IMR-90 (cell line): Measurements from ENCODE around the gene SLC12A8. TPM values are rescaled to one million over a fixed set of nuclear protein-coding genes. Genes with fewer than 3 reads are reported as not detected.
A peak's percentile ranks its signal among the peaks of the same experiment; 100 is the strongest.

ENCODE experiments used
- ATAC-seq: fragments of 200-7000 bp; cut with Tn5 transposase; 2 replicates; pipeline ENCODE4 v1.9.1; 2020; ENCODE audit warnings: low read depth, mild to moderate bottlenecking, moderate library complexity
- BruUV-seq: library from RNA; stranded (reverse); fragments of 400-500 nt; replicated peaks from 2 replicates; lab custom pipeline; 2021; lab: Mats Ljungman, UMichigan
- CTCF ChIA-PET: fragments of 300-600 bp; formaldehyde crosslinking; extraction: SDS; loops from one replicate; lab custom pipeline; 2021; ENCODE audit warnings: antibody characterized with exemption; lab: Yijun Ruan, JAX
- POLR2A ChIA-PET: fragments of 300-600 bp; sonication (Branson Sonifier 250); formaldehyde crosslinking; loops from one replicate; lab custom pipeline; 2022; ENCODE audit warnings: antibody characterized with exemption; ENCODE audit not compliant: unreplicated experiment; lab: Charles Lee
- DNase-seq: peaks from one replicate; pipeline ENCODE4 v3.0.0; 2013
- H2AFZ ChIP-seq: replicated peaks from 2 replicates; pipeline ENCODE3; 2013; ENCODE audit warnings: low read length, mild to moderate bottlenecking; ENCODE audit not compliant: poor library complexity
- H2AK5ac ChIP-seq: 2 replicates; pipeline ENCODE4 v1.6.1; 2013; ENCODE audit warnings: low read depth, low read length, inconsistent platforms
- H2AK9ac ChIP-seq: replicated peaks from 2 replicates; pipeline ENCODE3; 2013; ENCODE audit warnings: mild to moderate bottlenecking, low read depth, low read length, moderate library complexity; ENCODE audit not compliant: poor library complexity
- H2BK120ac ChIP-seq: 2 replicates; pipeline ENCODE4 v1.6.1; 2013; ENCODE audit warnings: low read depth, low read length, inconsistent platforms
- H2BK15ac ChIP-seq: 3 replicates; pipeline ENCODE4 v1.6.1; 2013; ENCODE audit warnings: low read depth, low read length, inconsistent platforms
- H2BK20ac ChIP-seq: 2 replicates; pipeline ENCODE4 v1.6.1; 2013; ENCODE audit warnings: low read depth, mild to moderate bottlenecking, inconsistent platforms, low read length, moderate library complexity
- H2BK5ac ChIP-seq: 2 replicates; pipeline ENCODE4 v1.6.1; 2013; ENCODE audit warnings: mild to moderate bottlenecking, low read depth, low read length, inconsistent platforms; ENCODE audit not compliant: poor library complexity, severe bottlenecking
- H3K14ac ChIP-seq: replicated peaks from 2 replicates; pipeline ENCODE4 v1.6.1; 2013; ENCODE audit warnings: low read depth, low read length, inconsistent platforms
- H3K18ac ChIP-seq: 2 replicates; pipeline ENCODE4 v1.6.1; 2013; ENCODE audit warnings: low read depth, low read length, control low read depth
- H3K23ac ChIP-seq: 2 replicates; pipeline ENCODE4 v1.6.1; 2013; ENCODE audit warnings: low read depth, low read length, inconsistent platforms
- H3K27ac ChIP-seq: 2 replicates; pipeline ENCODE4 v1.5.1; 2013; ENCODE audit warnings: mild to moderate bottlenecking, control low read depth, low read length; ENCODE audit not compliant: insufficient read depth
- H3K27me3 ChIP-seq: 2 replicates; pipeline ENCODE4 v1.6.1; 2013; ENCODE audit warnings: low read length; ENCODE audit not compliant: control insufficient read depth, insufficient read depth
- H3K36me3 ChIP-seq: 2 replicates; pipeline ENCODE4 v1.6.1; 2013; ENCODE audit warnings: low read length, mixed read lengths; ENCODE audit not compliant: control insufficient read depth, insufficient read depth
- H3K4ac ChIP-seq: 2 replicates; pipeline ENCODE4 v1.6.1; 2013; ENCODE audit warnings: low read depth, low read length, inconsistent platforms
- H3K4me1 ChIP-seq: 2 replicates; pipeline ENCODE4 v1.6.1; 2013; ENCODE audit warnings: low read length, mixed read lengths; ENCODE audit not compliant: control insufficient read depth, insufficient read depth
- H3K4me2 ChIP-seq: 2 replicates; pipeline ENCODE4 v1.6.1; 2013; ENCODE audit warnings: low read depth, mild to moderate bottlenecking, control low read depth, low read length, moderate library complexity
- H3K4me3 ChIP-seq: 2 replicates; pipeline ENCODE4 v1.5.1; 2013; ENCODE audit warnings: low read depth, mild to moderate bottlenecking, control low read depth, low read length, moderate library complexity; ENCODE audit not compliant: insufficient read depth
- H3K56ac ChIP-seq: 2 replicates; pipeline ENCODE4 v1.6.1; 2013; ENCODE audit warnings: low read length, inconsistent platforms; ENCODE audit not compliant: insufficient read depth; ENCODE audit errors: extremely low read depth
- H3K79me1 ChIP-seq, 2 experiments: 2 replicates each; pipeline ENCODE4 v1.6.1; 2013; ENCODE audit warnings: low read length in 2 of 2, inconsistent platforms in 1 of 2, low read depth in 1 of 2
- H3K9ac ChIP-seq: 2 replicates; pipeline ENCODE4 v1.6.1; 2013; ENCODE audit warnings: low read depth, low read length, control low read depth
- H3K9me1 ChIP-seq: 2 replicates; pipeline ENCODE4 v1.6.1; 2013; ENCODE audit warnings: low read length, inconsistent platforms; ENCODE audit not compliant: insufficient read depth
- H3K9me3 ChIP-seq: 2 replicates; pipeline ENCODE4 v1.6.1; 2013; ENCODE audit warnings: low read length; ENCODE audit not compliant: control insufficient read depth, insufficient read depth
- H4K20me1 ChIP-seq: 2 replicates; pipeline ENCODE4 v1.6.1; 2013; ENCODE audit warnings: low read length, inconsistent platforms; ENCODE audit not compliant: insufficient read depth
- H4K5ac ChIP-seq: 2 replicates; pipeline ENCODE4 v1.6.1; 2013; ENCODE audit warnings: mild to moderate bottlenecking, low read depth, low read length, control low read depth
- H4K8ac ChIP-seq, 2 experiments: 2 replicates each; pipeline ENCODE4 v1.6.1; 2013; ENCODE audit warnings: low read depth in 2 of 2, low read length in 2 of 2, control low read depth in 1 of 2, inconsistent platforms in 1 of 2
- H4K91ac ChIP-seq: 2 replicates; pipeline ENCODE4 v1.6.1; 2013; ENCODE audit warnings: low read depth, low read length, inconsistent platforms; ENCODE audit not compliant: insufficient read depth
- MAFK ChIP-seq: IDR thresholded peaks from 2 replicates; pipeline ENCODE4 v1.6.1; 2012; ENCODE audit warnings: low read depth, low read length, improper control_type of control experiment
- NFE2L2 ChIP-seq: fragments of 150-350 bp; IDR thresholded peaks from 2 replicates; pipeline ENCODE4 v1.6.1; 2016; ENCODE audit warnings: low read depth, mild to moderate bottlenecking, low read length
- POLR2A ChIP-seq: IDR thresholded peaks from 2 replicates; pipeline ENCODE4 v1.6.1; 2012; ENCODE audit warnings: mild to moderate bottlenecking, low read depth, low read length
- WGBS, 2 experiments: methylation state at CpG; one replicate each; pipeline versions ENCODE4 v1.1.5 to v1.1.7; 2013; ENCODE audit warnings: missing lambda C conversion rate in 2 of 2; ENCODE audit not compliant: insufficient read length in 1 of 2; ENCODE audit errors: extremely low coverage in 2 of 2; 5-methylcytosine and 5-hydroxymethylcytosine counted together
- dilution Hi-C: fragments of 300-500 bp; cut with HindIII; formaldehyde crosslinking; loops from one replicate; pipeline ENCODE4 v1.14.3; 2018; ENCODE audit warnings: low sequenced_read_pairs; ENCODE audit not compliant: unreplicated experiment
- in situ Hi-C: fragments of 300-500 bp; cut with MboI; formaldehyde crosslinking; loops from 3 replicates; pipeline ENCODE4 v1.14.3; 2019; ENCODE audit warnings: low sequenced_read_pairs, inconsistent platforms, mixed read lengths
- intact Hi-C: fragments of 100-400 bp; cut with micrococcal nuclease; formaldehyde crosslinking; loops from 2 replicates; pipeline ENCODE4 v1.10.0; 2022
- polyA plus RNA-seq, 3 experiments: library from polyadenylated mRNA; depleted of rRNA; stranded (reverse); fragments of >200 nt; gene quantifications; 2 replicates each; pipeline ENCODE4 v1.2.3, GENCODE V29; 2012; ENCODE audit warnings: low replicate concordance in 1 of 3
- total RNA-seq: library from RNA; depleted of rRNA; stranded (reverse); fragments of >200 nt; gene quantifications from 2 replicates; pipeline ENCODE4 v1.2.3, GENCODE V29; 2012

SLC12A8 gene
- total and polyA plus RNA-seq, 2 of the 4 experiments (the other 2 are of a cell fraction) = 2.2 to 4.3 TPM

GRCh38 chr3:125207949-125208568 lies 4.5 kb downstream of the SLC12A8 start:
- no peak overlapping the region for H2AK9ac ChIP-seq
- no peak overlapping the region for H2BK5ac ChIP-seq
- BruUV-seq = no TSS peak
- H3K9me3 ChIP-seq = no peaks in the 10 kb centered on the region
- no peak overlapping the region for H3K4me3 ChIP-seq
- ChIA-PET POLR2A (no interaction called here), CTCF (no interaction called here)
- H3K18ac ChIP-seq = no peak overlapping the region
- H4K20me1 ChIP-seq = no peaks in the 10 kb centered on the region
- H3K36me3 ChIP-seq = no peaks in the 10 kb centered on the region
- H3K14ac ChIP-seq = no peak overlapping the region
- no peak overlapping the region for H2BK15ac ChIP-seq
- no peak overlapping the region for H3K27ac ChIP-seq
- no peak overlapping the region for H2BK120ac ChIP-seq
- no peak overlapping the region for H3K4ac ChIP-seq
- peaks cover 3% of the 10 kb centered on the region; the same call in 1 of the 2 replicates for H3K4me1 ChIP-seq
- in situ Hi-C loops = no loop called here
- dilution Hi-C loops = no loop called here
- DNase-seq (no peak), ATAC-seq (no peak)
- H2AFZ ChIP-seq = no peak overlapping the region
- H3K4me2 ChIP-seq = no peak overlapping the region
- no peak overlapping the region for H4K91ac ChIP-seq
- no peak overlapping the region for H4K5ac ChIP-seq
- TF ChIP-seq NFE2L2 (peak; percentile 77), POLR2A (no peak), MAFK (0 out of 2 replicates have a peak, but pooled peaks have one; percentile 25)
- no peak overlapping the region for H3K23ac ChIP-seq
- no peak overlapping the region for H2BK20ac ChIP-seq
- no peak overlapping the region for H4K8ac ChIP-seq
- no CpG with 5 or more reads among the region's 1 CpG for whole genome bisulfite sequencing, 2 experiments
- H3K79me1 ChIP-seq = no peaks in the 10 kb centered on the region
- H3K56ac ChIP-seq = no peak overlapping the region
- no peaks in the 10 kb centered on the region; the same call in 1 of the 2 replicates for H3K9me1 ChIP-seq
- H3K9ac ChIP-seq = no peak overlapping the region
- intact Hi-C loops = no loop called here
- peaks cover 21% of the 10 kb centered on the region for H3K27me3 ChIP-seq
- no peak overlapping the region for H2AK5ac ChIP-seq
